HCT116 (cell line): ENCODE measurements around the gene NPEPL1.

Experiments
- ATF3 ChIP-seq: IDR thresholded peaks from 2 replicates; pipeline ENCODE4 v1.6.1; 2012
- CTCF ChIP-seq, 3 experiments: fragments of 200-600 bp in 1 of 3; sonication (generic) in 1 of 3; IDR thresholded peaks in 2 of 3; conservative IDR thresholded peaks in 1 of 3; 2 replicates each; pipeline ENCODE4 v1.5.1; 2012 to 2017; ENCODE audit warnings: low read depth in 2 of 3, low read length in 2 of 3, antibody characterized with exemption in 1 of 3, borderline replicate concordance in 1 of 3, control low read depth in 1 of 3, mild to moderate bottlenecking in 1 of 3, mixed read lengths in 1 of 3, mixed run types in 1 of 3, moderate library complexity in 1 of 3; ENCODE audit not compliant: insufficient read depth in 1 of 3
- EZH2 ChIP-seq: fragments of 200-600 bp; sonication (generic); IDR thresholded peaks from 2 replicates; pipeline ENCODE4 v1.6.1; 2017; ENCODE audit warnings: antibody characterized with exemption, mixed run types
- MAX ChIP-seq: IDR thresholded peaks from 2 replicates; pipeline ENCODE4 v1.6.1; 2012
- POLR2A ChIP-seq: IDR thresholded peaks from 2 replicates; pipeline ENCODE4 v1.7.0; 2011; ENCODE audit warnings: borderline replicate concordance; ENCODE audit not compliant: insufficient read depth, insufficient read length; ENCODE audit errors: extremely low read depth
- POLR2AphosphoS5 ChIP-seq: IDR thresholded peaks from 2 replicates; pipeline ENCODE4 v1.6.1; 2011; ENCODE audit warnings: mild to moderate bottlenecking, low read depth, low read length, moderate library complexity
- RAD21 ChIP-seq: IDR thresholded peaks from 2 replicates; pipeline ENCODE4 v1.6.1; 2012; ENCODE audit warnings: low read depth, mild to moderate bottlenecking
- REST ChIP-seq: IDR thresholded peaks from 2 replicates; pipeline ENCODE4 v1.6.1; 2012; ENCODE audit warnings: low read depth
- YY1 ChIP-seq: IDR thresholded peaks from 2 replicates; pipeline ENCODE4 v1.6.1; 2011; ENCODE audit warnings: low read length, low read depth, moderate library complexity, mild to moderate bottlenecking; ENCODE audit not compliant: insufficient replicate concordance; ENCODE audit errors: extremely low read depth

- no peak for TF ChIP-seq CTCF (IDR thresholded peaks at IDR 0.05 in 2 of 3, conservative IDR thresholded peaks at IDR 0.05 in 1 of 3; ENCODE audit: borderline replicate concordance in 1 of 3, insufficient read depth in 1 of 3, low read depth in 2 of 3, low read length in 2 of 3)
- TF ChIP-seq EZH2: no peak
- no peak for TF ChIP-seq POLR2AphosphoS5
- no peak for TF ChIP-seq POLR2A
- TF ChIP-seq REST: no peak
- no peak for TF ChIP-seq ATF3
- TF ChIP-seq MAX: no peak
- no peak for TF ChIP-seq RAD21
- TF ChIP-seq YY1: no peak
These were observed 13.7 kb downstream of the NPEPL1 start for GRCh38 chr20:58706150-58706892.
